IMR-90 (cell line): ENCODE measurements around the gene GGT5. TPM values are rescaled to one million over a fixed set of nuclear protein-coding genes. Genes with fewer than 3 reads are reported as not detected.
"Not testable (repeated sequence)": the region's sequence is repeated elsewhere in the genome, so short reads cannot be mapped to it uniquely, and the experiment has no call there.

Source experiments
- ATAC-seq: fragments of 200-7000 bp; cut with Tn5 transposase; 2 replicates; pipeline ENCODE4 v1.9.1; 2020; ENCODE audit warnings: low read depth, mild to moderate bottlenecking, moderate library complexity
- BruUV-seq: library from RNA; stranded (reverse); fragments of 400-500 nt; replicated peaks from 2 replicates; lab custom pipeline; 2021; lab: Mats Ljungman, UMichigan
- CTCF ChIA-PET: fragments of 300-600 bp; formaldehyde crosslinking; extraction: SDS; loops from one replicate; lab custom pipeline; 2021; ENCODE audit warnings: antibody characterized with exemption; lab: Yijun Ruan, JAX
- POLR2A ChIA-PET: fragments of 300-600 bp; sonication (Branson Sonifier 250); formaldehyde crosslinking; loops from one replicate; lab custom pipeline; 2022; ENCODE audit warnings: antibody characterized with exemption; ENCODE audit not compliant: unreplicated experiment; lab: Charles Lee
- DNase-seq: peaks from one replicate; pipeline ENCODE4 v3.0.0; 2013
- H2AFZ ChIP-seq: replicated peaks from 2 replicates; pipeline ENCODE3; 2013; ENCODE audit warnings: low read length, mild to moderate bottlenecking; ENCODE audit not compliant: poor library complexity
- H2AK5ac ChIP-seq: 2 replicates; pipeline ENCODE4 v1.6.1; 2013; ENCODE audit warnings: low read depth, low read length, inconsistent platforms
- H2AK9ac ChIP-seq: replicated peaks from 2 replicates; pipeline ENCODE3; 2013; ENCODE audit warnings: mild to moderate bottlenecking, low read depth, low read length, moderate library complexity; ENCODE audit not compliant: poor library complexity
- H2BK120ac ChIP-seq: 2 replicates; pipeline ENCODE4 v1.6.1; 2013; ENCODE audit warnings: low read depth, low read length, inconsistent platforms
- H2BK15ac ChIP-seq: 3 replicates; pipeline ENCODE4 v1.6.1; 2013; ENCODE audit warnings: low read depth, low read length, inconsistent platforms
- H2BK20ac ChIP-seq: 2 replicates; pipeline ENCODE4 v1.6.1; 2013; ENCODE audit warnings: low read depth, mild to moderate bottlenecking, inconsistent platforms, low read length, moderate library complexity
- H2BK5ac ChIP-seq: 2 replicates; pipeline ENCODE4 v1.6.1; 2013; ENCODE audit warnings: mild to moderate bottlenecking, low read depth, low read length, inconsistent platforms; ENCODE audit not compliant: poor library complexity, severe bottlenecking
- H3K14ac ChIP-seq: replicated peaks from 2 replicates; pipeline ENCODE4 v1.6.1; 2013; ENCODE audit warnings: low read depth, low read length, inconsistent platforms
- H3K18ac ChIP-seq: 2 replicates; pipeline ENCODE4 v1.6.1; 2013; ENCODE audit warnings: low read depth, low read length, control low read depth
- H3K23ac ChIP-seq: 2 replicates; pipeline ENCODE4 v1.6.1; 2013; ENCODE audit warnings: low read depth, low read length, inconsistent platforms
- H3K27ac ChIP-seq: 2 replicates; pipeline ENCODE4 v1.5.1; 2013; ENCODE audit warnings: mild to moderate bottlenecking, control low read depth, low read length; ENCODE audit not compliant: insufficient read depth
- H3K27me3 ChIP-seq: 2 replicates; pipeline ENCODE4 v1.6.1; 2013; ENCODE audit warnings: low read length; ENCODE audit not compliant: control insufficient read depth, insufficient read depth
- H3K36me3 ChIP-seq: 2 replicates; pipeline ENCODE4 v1.6.1; 2013; ENCODE audit warnings: low read length, mixed read lengths; ENCODE audit not compliant: control insufficient read depth, insufficient read depth
- H3K4ac ChIP-seq: 2 replicates; pipeline ENCODE4 v1.6.1; 2013; ENCODE audit warnings: low read depth, low read length, inconsistent platforms
- H3K4me1 ChIP-seq: 2 replicates; pipeline ENCODE4 v1.6.1; 2013; ENCODE audit warnings: low read length, mixed read lengths; ENCODE audit not compliant: control insufficient read depth, insufficient read depth
- H3K4me2 ChIP-seq: 2 replicates; pipeline ENCODE4 v1.6.1; 2013; ENCODE audit warnings: low read depth, mild to moderate bottlenecking, control low read depth, low read length, moderate library complexity
- H3K4me3 ChIP-seq: 2 replicates; pipeline ENCODE4 v1.5.1; 2013; ENCODE audit warnings: low read depth, mild to moderate bottlenecking, control low read depth, low read length, moderate library complexity; ENCODE audit not compliant: insufficient read depth
- H3K56ac ChIP-seq: 2 replicates; pipeline ENCODE4 v1.6.1; 2013; ENCODE audit warnings: low read length, inconsistent platforms; ENCODE audit not compliant: insufficient read depth; ENCODE audit errors: extremely low read depth
- H3K79me1 ChIP-seq, 2 experiments: 2 replicates each; pipeline ENCODE4 v1.6.1; 2013; ENCODE audit warnings: low read length in 2 of 2, inconsistent platforms in 1 of 2, low read depth in 1 of 2
- H3K9ac ChIP-seq: 2 replicates; pipeline ENCODE4 v1.6.1; 2013; ENCODE audit warnings: low read depth, low read length, control low read depth
- H3K9me1 ChIP-seq: 2 replicates; pipeline ENCODE4 v1.6.1; 2013; ENCODE audit warnings: low read length, inconsistent platforms; ENCODE audit not compliant: insufficient read depth
- H3K9me3 ChIP-seq: 2 replicates; pipeline ENCODE4 v1.6.1; 2013; ENCODE audit warnings: low read length; ENCODE audit not compliant: control insufficient read depth, insufficient read depth
- H4K20me1 ChIP-seq: 2 replicates; pipeline ENCODE4 v1.6.1; 2013; ENCODE audit warnings: low read length, inconsistent platforms; ENCODE audit not compliant: insufficient read depth
- H4K5ac ChIP-seq: 2 replicates; pipeline ENCODE4 v1.6.1; 2013; ENCODE audit warnings: mild to moderate bottlenecking, low read depth, low read length, control low read depth
- H4K8ac ChIP-seq, 2 experiments: 2 replicates each; pipeline ENCODE4 v1.6.1; 2013; ENCODE audit warnings: low read depth in 2 of 2, low read length in 2 of 2, control low read depth in 1 of 2, inconsistent platforms in 1 of 2
- H4K91ac ChIP-seq: 2 replicates; pipeline ENCODE4 v1.6.1; 2013; ENCODE audit warnings: low read depth, low read length, inconsistent platforms; ENCODE audit not compliant: insufficient read depth
- CEBPB ChIP-seq: IDR thresholded peaks from 2 replicates; pipeline ENCODE4 v1.6.1; 2012; ENCODE audit warnings: low read depth, low read length, improper control_type of control experiment
- CTCF ChIP-seq: conservative IDR thresholded peaks from 2 replicates; pipeline ENCODE4 v1.5.1; 2012; ENCODE audit warnings: mild to moderate bottlenecking, low read depth, low read length, improper control_type of control experiment
- MAFK ChIP-seq: IDR thresholded peaks from 2 replicates; pipeline ENCODE4 v1.6.1; 2012; ENCODE audit warnings: low read depth, low read length, improper control_type of control experiment
- POLR2A ChIP-seq: IDR thresholded peaks from 2 replicates; pipeline ENCODE4 v1.6.1; 2012; ENCODE audit warnings: mild to moderate bottlenecking, low read depth, low read length
- SMC3 ChIP-seq: fragments of 150-350 bp; IDR thresholded peaks from 2 replicates; pipeline ENCODE4 v1.6.1; 2016; ENCODE audit warnings: low read depth, mild to moderate bottlenecking, antibody characterized with exemption, low read length, moderate library complexity
- WGBS, 2 experiments: methylation state at CpG; one replicate each; pipeline versions ENCODE4 v1.1.5 to v1.1.7; 2013; ENCODE audit warnings: missing lambda C conversion rate in 2 of 2; ENCODE audit not compliant: insufficient read length in 1 of 2; ENCODE audit errors: extremely low coverage in 2 of 2; 5-methylcytosine and 5-hydroxymethylcytosine counted together
- dilution Hi-C: fragments of 300-500 bp; cut with HindIII; formaldehyde crosslinking; loops from one replicate; pipeline ENCODE4 v1.14.3; 2018; ENCODE audit warnings: low sequenced_read_pairs; ENCODE audit not compliant: unreplicated experiment
- in situ Hi-C: fragments of 300-500 bp; cut with MboI; formaldehyde crosslinking; loops from 3 replicates; pipeline ENCODE4 v1.14.3; 2019; ENCODE audit warnings: low sequenced_read_pairs, inconsistent platforms, mixed read lengths
- intact Hi-C: fragments of 100-400 bp; cut with micrococcal nuclease; formaldehyde crosslinking; loops from 2 replicates; pipeline ENCODE4 v1.10.0; 2022
- polyA plus RNA-seq, 3 experiments: library from polyadenylated mRNA; depleted of rRNA; stranded (reverse); fragments of >200 nt; gene quantifications; 2 replicates each; pipeline ENCODE4 v1.2.3, GENCODE V29; 2012; ENCODE audit warnings: low replicate concordance in 1 of 3
- total RNA-seq: library from RNA; depleted of rRNA; stranded (reverse); fragments of >200 nt; gene quantifications from 2 replicates; pipeline ENCODE4 v1.2.3, GENCODE V29; 2012

The GGT5 gene
- total and polyA plus RNA-seq, 2 of the 4 experiments (the other 2 are of a cell fraction): 0.18 to 5.8 TPM

- no peak for DNase-seq
- intact Hi-C loops: no loop called here
Observed at GRCh38 chr22:24183321-24184031, 61.4 kb downstream of the GGT5 start.

DNA sequence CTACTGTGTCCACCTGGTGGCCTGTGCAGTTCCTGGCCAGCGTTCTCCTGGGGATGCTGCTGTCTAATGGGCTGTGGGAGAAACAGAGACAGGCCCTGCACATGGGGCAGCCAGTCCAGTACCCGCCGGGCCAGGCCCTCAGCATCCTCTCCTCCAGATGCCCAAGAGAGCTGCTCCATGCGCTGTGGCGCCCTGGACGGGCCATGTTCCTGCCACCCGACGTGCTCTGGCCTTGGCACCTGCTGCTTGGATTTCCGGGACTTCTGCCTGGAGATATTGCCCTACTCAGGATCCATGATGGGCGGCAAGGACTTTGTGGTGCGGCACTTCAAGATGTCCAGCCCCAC, 62.0 kb downstream of the GGT5 start:
- H3K9me1 ChIP-seq, BruUV-seq, H3K9ac ChIP-seq, H2AK5ac ChIP-seq, H2BK5ac ChIP-seq, H3K9me3 ChIP-seq, H3K56ac ChIP-seq, H3K27me3 ChIP-seq, H2AK9ac ChIP-seq, CTCF ChIA-PET, POLR2A ChIA-PET, H3K4me1 ChIP-seq, H3K14ac ChIP-seq, H3K4me2 ChIP-seq, H2BK120ac ChIP-seq, H3K27ac ChIP-seq, H4K91ac ChIP-seq, H2BK20ac ChIP-seq, H3K4ac ChIP-seq, in situ Hi-C loops, H2BK15ac ChIP-seq, H2AFZ ChIP-seq, dilution Hi-C loops, H4K8ac ChIP-seq, DNase-seq, H3K36me3 ChIP-seq, intact Hi-C loops, H4K5ac ChIP-seq, H4K20me1 ChIP-seq, ATAC-seq, H3K4me3 ChIP-seq, H3K79me1 ChIP-seq, H3K23ac ChIP-seq, H3K18ac ChIP-seq: not testable (repeated sequence)
- WGBS, 2 experiments: 97% methylated on average over 5 of the region's 11 CpGs; no CpG with 5 or more reads in 1 of the 2 experiments

More at GRCh38 chr22:24183321-24184031, 61.4 kb downstream of the GGT5 start:
- H3K23ac ChIP-seq: no peak overlapping the region
- H3K27ac ChIP-seq: no peak overlapping the region
- TF ChIP-seq CTCF (no peak), POLR2A (no peak), SMC3 (no peak), MAFK (no peak), CEBPB (no peak)
- no peak overlapping the region for H2AFZ ChIP-seq
- 87% methylated on average over 10 of the region's 24 CpGs; no CpG with 5 or more reads in 1 of the 2 experiments for WGBS, 2 experiments
- H2BK120ac ChIP-seq: no peak overlapping the region
- H3K18ac ChIP-seq: no peak overlapping the region
- H2BK20ac ChIP-seq: no peak overlapping the region
- no peaks in the 10 kb centered on the region for H3K79me1 ChIP-seq
- H3K36me3 ChIP-seq: no peaks in the 10 kb centered on the region
- no peak overlapping the region for H2BK5ac ChIP-seq
- no peak overlapping the region for H4K5ac ChIP-seq
- H4K8ac ChIP-seq: no peak overlapping the region
- H3K9me3 ChIP-seq: no peaks in the 10 kb centered on the region
- H4K91ac ChIP-seq: no peak overlapping the region
- ChIA-PET CTCF (no interaction called here), POLR2A (no interaction called here)
- no peak overlapping the region for H3K4me3 ChIP-seq
- H3K9me1 ChIP-seq: no peaks in the 10 kb centered on the region
- H3K56ac ChIP-seq: no peak overlapping the region
- H2BK15ac ChIP-seq: no peak overlapping the region
- H4K20me1 ChIP-seq: no peaks in the 10 kb centered on the region
- in situ Hi-C loops: no loop called here
- H2AK5ac ChIP-seq: no peak overlapping the region
- no peak overlapping the region for H3K4ac ChIP-seq
- no TSS peak for BruUV-seq
- ATAC-seq: no peak
- dilution Hi-C loops: no loop called here
- no peak overlapping the region for H3K9ac ChIP-seq
- H3K27me3 ChIP-seq: no peaks in the 10 kb centered on the region
- no peaks in the 10 kb centered on the region for H3K4me1 ChIP-seq
- H2AK9ac ChIP-seq: no peak overlapping the region
- H3K4me2 ChIP-seq: no peak overlapping the region
- H3K14ac ChIP-seq: no peak overlapping the region
